Fibroblast of skin of abdomen (primary cell): Measurements from ENCODE around the gene FER.
"Not testable (repeated sequence)": the region's sequence is repeated elsewhere in the genome, so short reads cannot be mapped to it uniquely, and the experiment has no call there.

Experiments
- DNase-seq: peaks from one replicate; pipeline ENCODE4 v3.0.0-alpha.2; 2013

FER gene

GRCh38 chr5:108974594-108974993 is 226.9 kb downstream of the FER start:
- DNase-seq = no peak

GRCh38 chr5:108975697-108976096 is 228.0 kb downstream of the FER start:
- no peak for DNase-seq

- DNase-seq = peak; percentile 81
These were observed 235.9 kb downstream of the FER start for GRCh38 chr5:108983461-108984092.

GRCh38 chr5:108989761-108990392 is 242.2 kb downstream of the FER start:
- DNase-seq = peak; percentile 6

DNA sequence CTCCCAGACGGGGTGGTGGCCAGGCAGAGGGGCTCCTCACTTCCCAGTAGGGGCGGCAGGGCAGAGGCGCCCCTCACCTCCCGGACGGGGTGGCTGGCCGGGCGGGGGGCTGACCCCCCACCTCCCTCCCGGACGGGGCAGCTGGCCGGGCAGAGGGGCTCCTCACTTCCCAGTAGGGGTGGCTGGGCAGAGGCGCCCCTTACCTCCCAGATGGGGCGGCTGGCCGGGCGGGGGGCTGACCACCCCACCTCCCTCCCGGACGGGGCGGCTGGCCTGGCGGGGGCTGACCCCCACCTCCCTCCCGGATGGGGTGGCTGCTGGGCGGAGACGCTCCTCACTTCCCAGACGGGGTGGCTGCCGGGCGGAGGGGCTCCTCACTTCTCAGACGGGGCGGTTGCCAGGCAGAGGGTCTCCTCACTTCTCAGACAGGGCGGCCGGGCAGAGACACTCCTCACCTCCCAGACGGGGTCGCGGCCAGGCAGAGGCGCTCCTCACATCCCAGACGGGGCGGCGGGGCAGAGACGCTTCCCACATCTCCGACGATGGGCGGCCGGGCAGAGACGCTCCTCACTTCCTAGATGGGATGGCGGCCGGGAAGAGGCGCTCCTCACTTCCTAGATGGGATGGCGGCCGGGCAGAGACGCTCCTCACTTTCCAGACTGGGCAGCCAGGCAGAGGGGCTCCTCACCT is 244.8 kb downstream of the FER start:
- DNase-seq = not testable (repeated sequence)

DNA sequence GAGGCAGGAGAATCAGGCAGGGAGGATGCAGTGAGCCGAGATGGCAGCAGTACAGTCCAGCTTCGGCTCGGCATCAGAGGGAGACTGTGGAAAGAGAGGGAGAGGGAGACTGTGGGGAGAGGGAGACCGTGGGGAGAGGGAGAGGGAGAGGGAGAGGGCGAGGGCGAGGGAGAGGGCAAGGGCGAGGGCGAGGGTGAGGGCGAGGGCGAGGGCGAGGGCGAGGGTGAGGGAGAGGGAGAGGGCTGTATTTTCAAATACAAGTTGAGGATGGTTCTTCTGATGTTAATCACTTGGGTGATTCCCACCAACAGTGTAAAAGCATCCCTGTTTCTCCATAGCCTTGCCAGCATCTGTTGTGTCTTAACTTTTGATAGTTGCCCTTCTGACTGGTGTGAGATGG is 245.7 kb downstream of the FER start:
- DNase-seq = not testable (repeated sequence)

DNA sequence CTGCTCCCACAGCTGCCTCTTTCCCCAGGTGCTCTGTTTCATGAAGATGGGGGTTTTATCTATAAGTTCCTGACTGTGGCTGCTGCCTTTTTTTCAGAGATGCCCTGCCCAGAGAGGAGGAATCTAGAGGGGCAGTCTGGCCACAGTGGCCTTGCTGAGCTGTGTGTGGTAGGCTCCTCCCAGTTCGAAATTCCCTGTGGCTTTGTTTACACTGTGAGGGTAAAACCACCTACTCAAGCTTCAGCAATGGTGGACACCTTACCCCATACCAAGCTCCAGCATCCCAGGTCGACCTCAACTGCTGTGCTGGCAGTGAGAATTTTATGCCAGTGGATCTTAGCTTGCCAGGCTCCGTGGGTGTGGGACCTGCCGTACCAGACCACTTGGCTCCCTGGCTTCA is 250.0 kb downstream of the FER start:
- no peak for DNase-seq

DNA sequence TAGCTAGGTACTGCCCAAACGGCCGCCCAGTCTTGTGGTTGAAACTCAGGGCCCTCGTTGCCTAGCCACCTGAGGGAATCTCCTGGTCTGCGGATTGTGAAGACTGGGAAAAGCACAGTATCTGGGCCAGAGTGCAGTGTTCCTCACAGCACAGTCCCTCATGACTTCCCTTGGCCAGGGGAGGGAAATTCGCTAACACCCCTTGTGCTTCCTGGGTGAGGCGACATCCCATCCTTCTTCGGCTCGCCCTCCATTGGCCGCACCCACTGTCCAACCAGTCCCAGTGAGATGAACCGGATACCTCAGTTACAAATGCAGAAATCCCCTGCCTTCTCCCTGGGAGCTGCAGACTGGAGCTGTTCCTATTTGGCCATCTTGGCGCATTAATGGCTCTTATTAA is 250.5 kb downstream of the FER start:
- no peak for DNase-seq

DNA sequence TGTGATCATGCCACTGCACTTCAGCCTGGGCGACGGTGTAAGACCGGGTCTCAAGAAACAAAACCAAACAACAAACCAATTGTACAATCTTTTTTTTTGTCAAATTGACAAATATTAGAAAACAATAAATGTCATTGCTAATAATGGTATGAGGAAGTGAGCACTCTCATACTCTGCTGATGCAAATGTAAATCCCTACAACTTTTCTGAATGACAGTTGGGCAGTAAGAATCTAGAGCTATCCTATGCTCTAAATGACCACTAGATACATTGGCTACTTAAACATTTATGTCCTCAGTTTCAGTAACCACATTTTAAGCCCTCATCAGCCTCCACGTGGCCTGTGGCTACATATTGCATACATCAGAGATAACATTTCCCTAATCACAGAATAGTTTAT is 256.2 kb downstream of the FER start:
- no peak for DNase-seq

DNA sequence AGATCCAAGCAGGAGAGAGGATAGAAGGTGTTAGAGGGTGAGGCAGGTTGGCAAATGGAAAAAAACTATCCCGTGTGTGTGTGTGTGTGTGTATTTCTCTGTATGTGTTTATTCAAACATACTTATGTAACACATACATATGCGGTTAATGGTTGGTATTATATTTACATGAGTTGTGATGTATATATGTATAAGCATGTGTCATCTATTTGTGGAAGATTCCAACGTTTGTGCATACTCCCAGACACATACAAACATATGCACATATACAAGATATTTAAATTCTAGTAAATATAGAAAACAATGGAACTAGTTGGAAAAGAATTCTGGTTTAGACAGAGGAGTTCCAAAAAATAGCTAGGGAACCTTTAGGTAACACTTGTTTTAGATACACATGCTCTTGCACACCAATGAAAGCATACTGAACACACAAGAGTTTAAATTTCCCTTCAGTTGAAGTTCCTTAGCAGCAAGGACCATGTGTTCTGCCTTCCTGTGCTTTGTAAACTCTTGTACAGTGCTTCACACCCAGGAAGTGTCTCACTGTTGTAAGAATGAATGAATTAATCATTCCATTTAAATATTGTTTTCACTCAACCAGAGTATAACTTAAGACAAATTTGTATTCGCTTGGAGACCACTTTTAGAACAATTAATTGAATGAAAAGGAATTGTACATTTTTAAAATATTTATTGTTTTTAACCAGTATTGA is 257.8 kb downstream of the FER start:
- DNase-seq = no peak

- no peak for DNase-seq
These were observed 258.4 kb downstream of the FER start for GRCh38 chr5:109006129-109006528.

DNA sequence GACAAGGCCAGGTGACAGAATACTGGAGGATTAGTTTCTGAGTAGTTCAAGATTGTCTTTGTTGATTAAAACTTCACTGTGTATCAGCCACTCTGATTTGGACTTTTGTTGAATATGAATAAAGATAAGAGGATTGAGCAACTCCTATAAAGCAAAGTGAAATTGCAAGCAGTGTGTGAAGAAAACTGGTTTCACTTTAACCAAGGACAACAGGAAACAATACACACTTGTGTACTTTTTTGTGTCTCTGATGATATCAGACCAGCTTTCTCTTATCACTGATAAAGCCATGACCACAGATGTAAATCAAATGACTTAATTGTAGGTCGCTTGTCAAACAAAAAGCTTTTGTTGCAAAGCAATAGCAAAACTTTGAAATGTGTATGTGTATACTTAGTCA is 268.6 kb downstream of the FER start:
- DNase-seq = no peak

- no peak for DNase-seq
These were observed 274.4 kb downstream of the FER start for GRCh38 chr5:109022056-109022455.

DNA sequence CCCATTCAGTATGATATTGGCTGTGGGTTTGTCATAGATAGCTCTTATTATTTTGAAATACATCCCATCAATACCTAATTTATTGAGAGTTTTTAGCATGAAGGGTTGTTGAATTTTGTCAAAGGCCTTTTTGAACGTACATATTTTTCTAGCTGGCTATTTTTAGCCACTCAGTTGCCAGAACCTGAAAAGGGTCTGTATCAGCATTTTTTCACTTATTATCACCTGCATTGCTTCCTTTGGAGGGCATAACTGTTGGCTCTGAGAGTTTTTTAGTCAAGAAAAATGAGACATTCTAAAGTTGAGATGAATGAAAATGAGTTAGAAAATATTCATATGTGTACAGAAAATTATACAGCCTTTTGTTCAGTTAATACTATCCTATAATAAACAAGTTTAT is 278.0 kb downstream of the FER start:
- DNase-seq = not testable (repeated sequence)

DNA sequence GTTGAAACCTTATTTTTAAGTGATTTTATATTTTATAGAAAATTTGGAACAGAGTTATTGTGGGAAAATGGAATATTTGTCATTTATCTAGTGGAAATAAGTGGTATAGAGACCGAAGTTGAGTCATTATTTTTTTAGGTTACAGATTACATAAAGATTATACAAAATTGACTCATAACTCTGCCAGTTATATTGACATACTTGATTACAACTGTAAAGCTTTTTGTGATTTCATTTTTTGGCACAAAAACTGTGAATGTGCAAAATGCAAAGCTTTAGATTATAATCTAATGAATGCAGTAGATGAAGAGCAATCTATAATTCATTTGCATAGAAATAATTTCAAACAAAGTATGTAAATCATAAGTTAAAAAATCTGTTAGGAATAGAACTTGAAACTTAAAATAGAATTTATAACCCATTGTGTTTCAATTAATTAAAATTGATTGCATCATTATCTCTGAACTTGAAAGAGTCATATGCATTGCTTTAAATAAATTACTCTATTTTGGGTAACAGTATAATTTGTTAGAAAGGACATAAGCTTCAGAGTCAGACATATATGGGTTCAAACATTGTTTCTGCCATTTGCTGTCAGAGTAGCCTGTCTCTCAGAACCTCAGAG is 280.4 kb downstream of the FER start:
- no peak for DNase-seq

DNA sequence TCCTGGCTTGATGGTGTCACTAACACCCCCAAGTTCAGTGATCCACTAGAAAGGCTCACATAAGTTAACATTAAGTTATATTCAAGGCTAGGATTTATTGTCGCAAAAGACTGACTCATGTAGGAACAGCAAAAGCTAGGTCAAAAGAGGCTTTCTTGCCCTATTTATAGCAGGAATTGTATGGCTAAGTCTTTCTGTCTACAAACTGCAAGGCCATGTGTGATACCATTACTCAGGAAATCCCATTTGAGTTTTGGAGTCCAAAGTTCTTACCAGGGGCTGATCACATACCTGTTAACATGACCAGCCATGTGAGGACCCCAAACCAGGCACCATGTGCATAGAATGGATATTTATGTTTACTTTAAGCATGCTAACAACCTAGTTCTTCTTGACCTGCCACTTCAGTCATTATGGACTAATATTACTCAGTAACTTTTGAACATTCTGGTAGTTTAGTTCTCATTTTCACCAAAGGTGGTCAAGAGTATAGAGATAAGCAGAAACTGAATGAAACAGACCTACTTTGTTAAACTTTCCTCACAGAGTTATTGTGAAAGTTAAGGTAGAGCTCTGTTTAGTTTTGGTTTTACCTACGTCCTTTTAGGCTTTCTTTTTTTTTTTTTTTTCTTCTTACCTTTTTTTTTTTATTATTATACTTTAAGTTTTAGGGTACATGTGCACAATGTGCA is 281.1 kb downstream of the FER start:
- peak; percentile 12 for DNase-seq

- no peak for DNase-seq
These were observed 282.1 kb downstream of the FER start for GRCh38 chr5:109029847-109030246.

GRCh38 chr5:109030360-109031143 is 282.9 kb downstream of the FER start:
- DNase-seq = no peak

DNA sequence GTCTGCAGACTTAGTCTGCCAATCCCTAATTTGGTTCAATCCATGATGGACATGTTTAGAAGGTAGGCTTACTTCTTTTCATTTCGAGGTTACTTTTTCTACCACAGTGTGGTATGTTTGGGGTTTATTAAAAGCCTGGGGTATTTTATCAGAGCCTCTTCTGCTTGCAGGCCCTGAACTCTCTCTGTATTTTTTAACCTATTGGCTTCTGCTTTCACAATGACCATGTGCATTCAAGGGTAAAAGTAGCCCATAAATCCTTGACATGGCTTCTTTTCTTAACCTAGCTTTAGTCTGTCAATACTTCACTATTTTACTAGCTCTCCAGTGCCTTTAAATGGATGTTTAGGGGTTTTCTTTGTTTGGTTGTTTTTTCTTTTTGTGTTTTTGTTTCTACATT is 286.6 kb downstream of the FER start:
- no peak for DNase-seq

- DNase-seq = peak; percentile 45
These were observed 287.7 kb downstream of the FER start for GRCh38 chr5:109035436-109035835.

DNA sequence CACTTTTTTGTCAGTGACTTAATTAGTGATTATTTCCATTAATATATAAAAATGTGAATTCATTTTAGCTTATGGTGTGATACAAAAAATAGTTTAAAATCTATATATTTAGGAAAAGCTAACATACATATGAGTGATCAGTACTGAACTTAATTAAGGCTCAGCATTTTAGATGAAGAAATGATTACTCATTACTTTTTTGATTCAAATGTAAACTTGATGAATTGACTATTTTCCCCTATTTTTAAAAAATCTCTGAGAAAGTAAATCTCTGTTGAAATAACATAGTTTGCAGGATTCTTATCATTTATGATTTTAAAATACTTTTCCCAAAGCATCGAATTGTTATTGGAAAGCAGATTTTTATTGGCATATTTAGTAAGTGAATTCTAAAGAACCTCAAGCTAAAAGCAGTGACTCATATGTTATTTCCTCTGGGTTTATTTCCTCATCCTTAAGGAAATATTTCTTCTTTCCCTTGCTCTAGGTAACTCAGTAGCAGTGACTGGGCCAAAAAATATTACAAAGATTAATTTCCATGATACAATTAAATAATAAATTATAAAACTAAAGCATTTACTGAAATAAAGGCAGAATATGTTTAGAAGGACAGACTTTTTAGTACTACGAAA is 290.6 kb downstream of the FER start:
- DNase-seq = peak; percentile 21
